Upper lobe of left lung (tissue), 6 donors: ENCODE data around the gene PREX1. TPM values are rescaled to one million over a fixed set of nuclear protein-coding genes. Genes with fewer than 3 reads are reported as not detected.

Experiments used
- ATAC-seq, 2 donors: fragments of 200-7000 bp; cut with Tn5 transposase; one replicate each; pipeline ENCODE4 v1.9.1; 2022; ENCODE audit warnings: mild to moderate bottlenecking in 2 of 2, moderate library complexity in 2 of 2; ENCODE audit not compliant: low FRiP score in 2 of 2
- DNase-seq, 2 donors: peaks; one replicate each; pipeline ENCODE4 v3.0.0-alpha.2; 2019 to 2020
- H3K27ac ChIP-seq, 4 donors: fragments of 200-600 bp; sonication (generic); one replicate each; pipeline ENCODE4 v1.5.1; 2016 to 2019
- H3K27me3 ChIP-seq, 4 donors: fragments of 200-600 bp; sonication (generic); one replicate each; pipeline ENCODE4 v1.5.1; 2017 to 2019
- H3K36me3 ChIP-seq, 4 donors: fragments of 200-600 bp; sonication (generic); one replicate each; pipeline ENCODE4 v1.5.1; 2016 to 2019
- H3K4me1 ChIP-seq, 4 donors: fragments of 200-600 bp; sonication (generic); one replicate each; pipeline ENCODE4 v1.5.1; 2018 to 2019
- H3K4me3 ChIP-seq, 4 donors: fragments of 200-600 bp; sonication (generic); one replicate each; pipeline ENCODE4 v1.5.1; 2017 to 2019; ENCODE audit warnings: mild to moderate bottlenecking in 2 of 4, moderate library complexity in 1 of 4
- H3K9me3 ChIP-seq, 4 donors: fragments of 200-600 bp; sonication (generic); one replicate each; pipeline ENCODE4 v1.5.1; 2018 to 2019
- EP300 ChIP-seq, 4 donors: sonication (generic); formaldehyde crosslinking; IDR thresholded peaks; one replicate each; pipeline ENCODE4 v1.5.1; 2017; ENCODE audit warnings: antibody characterized with exemption in 4 of 4, control low read depth in 2 of 4
- POLR2A ChIP-seq, 4 donors: fragments of 450-650 bp; IDR thresholded peaks; one replicate each; pipeline ENCODE4 v1.5.1; 2016 to 2017; ENCODE audit warnings: antibody characterized with exemption in 4 of 4, mild to moderate bottlenecking in 2 of 4
- POLR2AphosphoS5 ChIP-seq, 2 donors: sonication (generic); formaldehyde crosslinking; IDR thresholded peaks; one replicate each; pipeline ENCODE4 v1.5.1; 2017; ENCODE audit warnings: antibody characterized with exemption in 2 of 2
- WGBS, 2 donors: methylation state at CpG; one replicate each; pipeline ENCODE4 v1.1.5; 2017 to 2018; 5-methylcytosine and 5-hydroxymethylcytosine counted together
- total RNA-seq, 6 donors: library from RNA; depleted of rRNA in 4 of 6; stranded (reverse); fragments of >200 nt in 4 of 6; gene quantifications; one replicate each; pipeline versions ENCODE4 v1.1.0 to v1.2.1, GENCODE V29; 2016 to 2021
- TF ChIP-seq, protein P1 (sequence below), 6 experiments: fragments of 450-650 bp in 4 of 6; fragments of 200-600 bp in 2 of 6; sonication (generic) in 2 of 6; IDR thresholded peaks; one replicate each; pipeline ENCODE4 v1.5.1; 2016 to 2019; ENCODE audit warnings: antibody characterized with exemption in 6 of 6
- donor health status: DM: no; HTN: no; CAD: no; lungs with moderate emphysema.
- donor health status: DM: no; HTN: yes; CAD: no; lungs with severe emphysema.

The PREX1 gene
- total RNA-seq, 6 donors from 2014 or later: 42.8 to 177 (median 74.6) TPM

DNA sequence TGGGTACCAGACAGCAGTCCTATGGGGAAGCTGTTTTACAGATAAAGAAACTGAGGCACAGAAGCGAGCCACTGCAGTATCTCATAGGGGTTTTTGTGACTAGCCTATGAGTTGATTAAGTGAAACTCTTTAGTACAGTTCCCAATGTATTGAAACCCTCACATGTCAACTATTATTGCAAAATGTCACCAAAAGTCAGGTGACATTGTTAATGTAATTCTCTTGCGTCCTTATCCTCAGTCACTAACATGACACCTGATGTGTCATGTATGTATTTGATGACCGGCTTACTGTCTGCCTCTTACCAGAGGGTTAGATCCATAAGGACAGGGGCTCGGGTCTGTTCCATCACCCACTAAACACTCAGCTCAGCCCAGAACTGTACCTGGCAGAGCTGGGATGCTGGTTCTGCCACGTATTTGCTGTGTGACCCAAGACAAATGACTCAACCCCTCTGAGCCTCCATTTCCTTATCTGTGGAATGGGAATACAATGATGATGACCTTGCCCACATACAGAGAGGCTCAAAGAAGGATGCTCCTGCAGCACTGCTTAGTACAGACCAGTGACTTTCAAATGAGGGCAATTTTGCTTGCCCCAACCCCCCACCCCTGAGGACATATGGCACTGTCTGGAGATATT lies 32.9 kb downstream of the PREX1 start:
- TF ChIP-seq, protein P1, sequence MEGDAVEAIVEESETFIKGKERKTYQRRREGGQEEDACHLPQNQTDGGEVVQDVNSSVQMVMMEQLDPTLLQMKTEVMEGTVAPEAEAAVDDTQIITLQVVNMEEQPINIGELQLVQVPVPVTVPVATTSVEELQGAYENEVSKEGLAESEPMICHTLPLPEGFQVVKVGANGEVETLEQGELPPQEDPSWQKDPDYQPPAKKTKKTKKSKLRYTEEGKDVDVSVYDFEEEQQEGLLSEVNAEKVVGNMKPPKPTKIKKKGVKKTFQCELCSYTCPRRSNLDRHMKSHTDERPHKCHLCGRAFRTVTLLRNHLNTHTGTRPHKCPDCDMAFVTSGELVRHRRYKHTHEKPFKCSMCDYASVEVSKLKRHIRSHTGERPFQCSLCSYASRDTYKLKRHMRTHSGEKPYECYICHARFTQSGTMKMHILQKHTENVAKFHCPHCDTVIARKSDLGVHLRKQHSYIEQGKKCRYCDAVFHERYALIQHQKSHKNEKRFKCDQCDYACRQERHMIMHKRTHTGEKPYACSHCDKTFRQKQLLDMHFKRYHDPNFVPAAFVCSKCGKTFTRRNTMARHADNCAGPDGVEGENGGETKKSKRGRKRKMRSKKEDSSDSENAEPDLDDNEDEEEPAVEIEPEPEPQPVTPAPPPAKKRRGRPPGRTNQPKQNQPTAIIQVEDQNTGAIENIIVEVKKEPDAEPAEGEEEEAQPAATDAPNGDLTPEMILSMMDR (IDR thresholded peaks at IDR 0.05): no peak
- TF ChIP-seq POLR2AphosphoS5 (IDR thresholded peaks at IDR 0.05): no peak
- no peak for TF ChIP-seq POLR2A (IDR thresholded peaks at IDR 0.05)
- TF ChIP-seq EP300 (IDR thresholded peaks at IDR 0.05): no peak
- Histone ChIP-seq H3K4me3 (no peak overlapping the region), H3K36me3 (no peaks in the 10 kb centered on the region), H3K27ac (peak overlapping the region in 1 of 4 donors; percentile 35), H3K9me3 (no peaks in the 10 kb centered on the region), H3K27me3 (no peaks in the 10 kb centered on the region), H3K4me1 (peaks cover 43 to 74% (median 59%) of the 10 kb centered on the region in 4 donors)
- no peak for ATAC-seq
- DNase-seq: no peak
- WGBS, 2 donors: 59 to 77% methylated on average over 5 of the region's 5 CpGs

DNA sequence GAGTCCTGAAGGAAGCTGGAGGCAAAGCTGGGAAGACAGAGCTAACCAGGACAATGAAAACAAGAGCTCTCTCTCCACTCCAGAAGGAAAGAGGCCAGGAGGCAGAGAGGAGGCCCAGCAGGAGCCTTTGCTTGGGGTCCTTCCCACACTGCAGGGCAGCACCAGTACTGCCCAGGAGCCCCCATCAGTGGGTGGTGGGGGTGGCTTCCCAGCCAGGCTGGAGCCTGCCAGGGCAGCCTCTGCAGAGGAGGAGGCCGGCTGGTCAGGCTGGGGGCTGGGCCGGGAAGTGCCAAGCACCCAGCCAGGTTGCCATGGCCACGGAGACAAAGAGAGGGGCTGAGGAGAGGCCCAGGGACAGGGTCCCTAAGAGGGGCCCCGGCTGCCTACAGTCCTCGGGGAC lies 33.4 kb downstream of the PREX1 start:
- WGBS, 2 donors: 40 to 45% methylated on average over 2 to 5 of the region's 5 CpGs

DNA sequence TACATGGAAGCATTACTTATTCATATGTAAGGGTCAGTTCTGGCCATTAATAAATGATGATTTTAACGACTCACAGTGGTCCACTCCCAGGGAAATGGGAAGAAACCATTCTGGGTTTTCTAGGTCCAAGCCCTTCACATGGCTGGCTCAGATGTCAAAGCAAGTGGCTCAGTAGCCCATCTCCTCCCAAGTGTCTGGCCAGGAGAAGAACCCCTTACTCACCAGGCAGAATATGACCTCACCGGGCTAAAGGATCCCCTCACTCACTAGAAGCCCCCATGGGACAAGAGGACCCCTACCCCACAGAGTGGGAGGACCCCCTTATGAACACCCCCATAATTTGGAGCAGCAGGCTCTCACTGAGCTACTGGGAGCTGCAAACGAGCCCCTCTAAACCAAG lies 34.0 kb downstream of the PREX1 start:
- H3K4me3 ChIP-seq: no peak overlapping the region
- H3K36me3 ChIP-seq: no peaks in the 10 kb centered on the region
- H3K9me3 ChIP-seq: no peaks in the 10 kb centered on the region
- no peaks in the 10 kb centered on the region for H3K27me3 ChIP-seq
- ATAC-seq (no peak), DNase-seq (no peak)
- H3K4me1 ChIP-seq: peaks cover 33 to 73% (median 54%) of the 10 kb centered on the region in 4 donors
- TF ChIP-seq POLR2AphosphoS5 (IDR thresholded peaks at IDR 0.05): no peak
- TF ChIP-seq, protein P1 (IDR thresholded peaks at IDR 0.05): no peak
- TF ChIP-seq EP300 (IDR thresholded peaks at IDR 0.05): no peak
- no peak for TF ChIP-seq POLR2A (IDR thresholded peaks at IDR 0.05)
- 40 to 77% methylated on average over 1 to 2 of the region's 3 CpGs for WGBS, 2 donors
- no peak overlapping the region for H3K27ac ChIP-seq

More for the DNA sequence above, 33.4 kb downstream of the PREX1 start:
- ATAC-seq (no peak), DNase-seq (peak in 1 of 2 donors; percentile 47)
- Histone ChIP-seq H3K27me3 (no peaks in the 10 kb centered on the region), H3K4me3 (no peak overlapping the region), H3K36me3 (no peaks in the 10 kb centered on the region), H3K9me3 (no peaks in the 10 kb centered on the region), H3K4me1 (peaks cover 39 to 72% (median 55%) of the 10 kb centered on the region in 4 donors), H3K27ac (peak overlapping the region in 1 of 4 donors; percentile 35)
- TF ChIP-seq EP300 (IDR thresholded peaks at IDR 0.05) (no peak), POLR2AphosphoS5 (IDR thresholded peaks at IDR 0.05) (no peak), POLR2A (IDR thresholded peaks at IDR 0.05) (no peak)
- TF ChIP-seq, protein P1 (IDR thresholded peaks at IDR 0.05): no peak

DNA sequence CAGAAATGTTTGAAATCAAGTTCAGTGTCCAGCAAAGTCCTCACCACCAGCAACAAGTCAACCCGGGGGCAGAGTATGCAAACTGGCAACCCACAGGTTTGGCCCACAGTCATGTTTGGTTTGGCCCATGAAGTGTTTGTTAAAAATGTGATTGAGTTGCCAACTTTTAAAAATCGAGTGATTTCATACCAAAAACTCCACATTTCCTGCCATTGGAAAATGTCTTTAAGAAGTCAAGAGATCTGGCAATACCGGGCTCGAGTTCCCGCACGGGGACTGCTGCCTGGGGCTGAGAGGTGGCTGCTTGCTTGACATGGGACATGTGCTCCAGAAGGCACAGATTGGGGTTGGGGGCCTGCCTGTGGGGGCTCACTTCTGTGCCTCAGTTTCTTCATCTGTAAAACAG lies 36.1 kb downstream of the PREX1 start:
- 20 to 59% methylated on average over 2 to 6 of the region's 6 CpGs for WGBS, 2 donors

More for the DNA sequence above, 36.1 kb downstream of the PREX1 start:
- no peak overlapping the region for H3K4me3 ChIP-seq
- no peak overlapping the region for H3K27ac ChIP-seq
- no peaks in the 10 kb centered on the region for H3K9me3 ChIP-seq
- DNase-seq (no peak), ATAC-seq (no peak)
- no peaks in the 10 kb centered on the region for H3K36me3 ChIP-seq
- H3K4me1 ChIP-seq: peaks cover 35 to 72% (median 61%) of the 10 kb centered on the region in 4 donors
- no peak for TF ChIP-seq POLR2A (IDR thresholded peaks at IDR 0.05)
- TF ChIP-seq, protein P1 (IDR thresholded peaks at IDR 0.05): no peak
- no peak for TF ChIP-seq EP300 (IDR thresholded peaks at IDR 0.05)
- no peak for TF ChIP-seq POLR2AphosphoS5 (IDR thresholded peaks at IDR 0.05)
- H3K27me3 ChIP-seq: no peaks in the 10 kb centered on the region
